Measurements from ENCODE around the gene CEP44.

The CEP44 gene

GRCh38 chr4:174316954-174317353 lies 33.2 kb downstream of the CEP44 start:
- no peaks in the 10 kb centered on the region for H3K4me1 ChIP-seq (ENCODE audit: insufficient read depth, low read length)
- H3K9me3 ChIP-seq (ENCODE audit: insufficient read depth, low read length, severe bottlenecking), result no peaks in the 10 kb centered on the region
- no peak overlapping the region for H3K27ac ChIP-seq (ENCODE audit: low read length)
- H2AFZ ChIP-seq (ENCODE audit: low read depth, low read length), result no peak overlapping the region
- ATAC-seq (ENCODE audit: insufficient read depth, low read depth) (no peak), DNase-seq (no peak)
- no peak overlapping the region for H3K4me2 ChIP-seq (ENCODE audit: insufficient read depth, low read length)
- H3K79me2 ChIP-seq (ENCODE audit: insufficient read depth, low read length), result no peaks in the 10 kb centered on the region
- H3K9ac ChIP-seq (ENCODE audit: low read depth, low read length), result no peak overlapping the region
- H3K27me3 ChIP-seq (ENCODE audit: insufficient read depth, low read length, poor library complexity), result no peaks in the 10 kb centered on the region
- no peaks in the 10 kb centered on the region for H4K20me1 ChIP-seq (ENCODE audit: insufficient read depth, low read length)
- peaks cover 28% of the 10 kb centered on the region; the same call in 1 of the 2 replicates for H3K36me3 ChIP-seq (ENCODE audit: insufficient read depth, low read length)
- no peak overlapping the region for H3K4me3 ChIP-seq (ENCODE audit: low read depth in 1 of 2, low read length in 2 of 2)
- no peak for TF ChIP-seq CTCF (IDR thresholded peaks at IDR 0.05; ENCODE audit: borderline replicate concordance, extremely low read depth, low read length, poor library complexity, severe bottlenecking)
- no peak for TF ChIP-seq EZH2 (IDR thresholded peaks at IDR 0.05; ENCODE audit: borderline replicate concordance, low read depth, low read length, severe bottlenecking)

- no peak for DNase-seq
- H3K9ac ChIP-seq (ENCODE audit: low read depth, low read length), result no peak overlapping the region
- H3K27ac ChIP-seq (ENCODE audit: low read length), result no peak overlapping the region
- H2AFZ ChIP-seq (ENCODE audit: low read depth, low read length), result no peak overlapping the region
- TF ChIP-seq EZH2 (IDR thresholded peaks at IDR 0.05; ENCODE audit: borderline replicate concordance, low read depth, low read length, severe bottlenecking), result no peak
- TF ChIP-seq CTCF (IDR thresholded peaks at IDR 0.05; ENCODE audit: borderline replicate concordance, extremely low read depth, low read length, poor library complexity, severe bottlenecking), result no peak
- H4K20me1 ChIP-seq (ENCODE audit: insufficient read depth, low read length), result no peaks in the 10 kb centered on the region
- H3K4me1 ChIP-seq (ENCODE audit: insufficient read depth, low read length), result no peaks in the 10 kb centered on the region
- no peaks in the 10 kb centered on the region for H3K79me2 ChIP-seq (ENCODE audit: insufficient read depth, low read length)
- ATAC-seq (ENCODE audit: insufficient read depth, low read depth), result no peak
- no peaks in the 10 kb centered on the region for H3K9me3 ChIP-seq (ENCODE audit: insufficient read depth, low read length, severe bottlenecking)
- no peak overlapping the region for H3K4me3 ChIP-seq (ENCODE audit: low read depth in 1 of 2, low read length in 2 of 2)
- peaks cover 24% of the 10 kb centered on the region; the same call in 1 of the 2 replicates for H3K36me3 ChIP-seq (ENCODE audit: insufficient read depth, low read length)
- no peak overlapping the region for H3K4me2 ChIP-seq (ENCODE audit: insufficient read depth, low read length)
- H3K27me3 ChIP-seq (ENCODE audit: insufficient read depth, low read length, poor library complexity), result no peaks in the 10 kb centered on the region
These were observed 33.8 kb downstream of the CEP44 start for GRCh38 chr4:174317531-174317930.

DNA sequence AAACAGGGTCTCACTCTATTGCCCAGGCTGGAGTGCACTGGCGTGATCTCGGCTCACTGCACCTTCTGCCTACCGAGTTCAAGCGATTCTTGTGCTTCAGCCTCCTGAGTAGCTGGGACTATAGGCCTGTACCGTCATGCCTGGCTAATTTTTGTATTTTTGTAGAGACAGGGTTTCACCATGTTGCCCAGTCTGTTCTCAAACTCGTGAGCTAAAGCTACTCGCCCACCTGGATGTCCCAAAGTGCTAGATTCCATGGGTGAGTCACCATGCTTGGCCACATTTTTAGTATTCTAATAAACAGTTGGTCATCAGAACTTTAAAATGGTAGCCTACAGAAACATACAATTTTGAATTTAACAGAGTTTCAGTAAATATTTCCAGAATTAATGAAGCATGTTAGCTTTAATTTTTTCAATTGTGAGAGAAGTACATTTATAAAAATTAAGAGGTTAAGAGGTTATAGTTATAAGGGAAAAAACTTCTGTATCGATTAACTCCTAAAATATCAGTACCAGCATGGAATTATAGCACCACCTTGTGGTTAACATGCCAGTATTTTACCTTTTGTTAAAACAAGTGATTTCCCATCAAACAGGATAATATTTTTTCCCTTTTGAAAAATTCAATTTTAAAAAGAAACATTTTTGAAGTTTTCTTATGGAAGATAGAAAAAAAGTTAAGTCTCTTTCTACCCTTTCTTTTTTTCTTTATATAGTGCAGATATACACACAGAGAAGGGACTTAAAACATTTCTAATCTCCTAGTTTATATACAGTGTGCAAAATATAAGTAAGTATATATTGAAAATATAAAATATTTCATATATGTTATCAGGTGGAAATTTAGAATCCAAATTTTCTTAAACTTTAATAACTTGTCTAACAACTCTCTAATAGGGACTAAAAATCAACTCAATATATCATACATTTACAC lies 35.4 kb downstream of the CEP44 start:
- TF ChIP-seq EZH2 (IDR thresholded peaks at IDR 0.05; ENCODE audit: borderline replicate concordance, low read depth, low read length, severe bottlenecking), result no peak
- peak; percentile 71 for TF ChIP-seq CTCF (IDR thresholded peaks at IDR 0.05; ENCODE audit: borderline replicate concordance, extremely low read depth, low read length, poor library complexity, severe bottlenecking)
- no peak overlapping the region for H3K4me3 ChIP-seq (ENCODE audit: low read depth in 1 of 2, low read length in 2 of 2)
- no peaks in the 10 kb centered on the region for H4K20me1 ChIP-seq (ENCODE audit: insufficient read depth, low read length)
- H2AFZ ChIP-seq (ENCODE audit: low read depth, low read length), result no peak overlapping the region
- 0 out of 3 replicates have a peak, but pooled peaks have one; percentile 49 for ATAC-seq (ENCODE audit: insufficient read depth, low read depth)
- no peaks in the 10 kb centered on the region for H3K79me2 ChIP-seq (ENCODE audit: insufficient read depth, low read length)
- no peak overlapping the region for H3K9ac ChIP-seq (ENCODE audit: low read depth, low read length)
- no peaks in the 10 kb centered on the region for H3K27me3 ChIP-seq (ENCODE audit: insufficient read depth, low read length, poor library complexity)
- no peak for DNase-seq
- no peak overlapping the region for H3K27ac ChIP-seq (ENCODE audit: low read length)
- H3K36me3 ChIP-seq (ENCODE audit: insufficient read depth, low read length), result peaks cover 24% of the 10 kb centered on the region; the same call in 1 of the 2 replicates
- H3K4me1 ChIP-seq (ENCODE audit: insufficient read depth, low read length), result no peaks in the 10 kb centered on the region
- no peak overlapping the region for H3K4me2 ChIP-seq (ENCODE audit: insufficient read depth, low read length)
- no peaks in the 10 kb centered on the region for H3K9me3 ChIP-seq (ENCODE audit: insufficient read depth, low read length, severe bottlenecking)

Data from DND-41 (cell line).